HG03280 (cell line): ENCODE data around the gene TCOF1.
"Not testable (repeated sequence)": the region's sequence is repeated elsewhere in the genome, so short reads cannot be mapped to it uniquely, and the experiment has no call there.

Source experiments
- ATAC-seq: cut with Tn5 transposase; IDR thresholded peaks from one replicate; pipeline ENCODE4 v1.9.1; 2021; ENCODE audit warnings: mild to moderate bottlenecking, moderate library complexity; ENCODE audit not compliant: unreplicated experiment

The TCOF1 gene

DNA sequence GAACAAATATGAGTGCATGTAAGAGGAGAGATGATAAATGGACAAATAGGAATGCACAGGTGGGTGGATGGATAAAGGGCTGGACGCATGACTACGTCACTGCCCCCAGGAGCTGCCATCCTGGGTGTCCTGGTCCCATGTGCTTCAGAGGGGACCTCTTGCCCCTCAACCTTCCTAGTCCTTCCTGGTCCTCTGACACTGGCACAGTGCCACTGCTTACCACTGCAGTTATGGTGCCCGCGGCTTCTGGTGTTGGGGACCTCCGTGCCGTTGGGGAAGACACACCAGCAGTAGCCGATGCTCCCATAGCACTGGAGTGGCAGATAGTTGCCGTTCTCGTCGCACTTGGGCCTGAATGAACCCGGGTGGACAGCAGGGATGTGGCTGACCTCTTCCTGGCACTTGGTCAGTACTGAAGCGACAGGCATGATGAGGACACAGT is 45.4 kb downstream of the TCOF1 start:
- no peak for ATAC-seq

DNA sequence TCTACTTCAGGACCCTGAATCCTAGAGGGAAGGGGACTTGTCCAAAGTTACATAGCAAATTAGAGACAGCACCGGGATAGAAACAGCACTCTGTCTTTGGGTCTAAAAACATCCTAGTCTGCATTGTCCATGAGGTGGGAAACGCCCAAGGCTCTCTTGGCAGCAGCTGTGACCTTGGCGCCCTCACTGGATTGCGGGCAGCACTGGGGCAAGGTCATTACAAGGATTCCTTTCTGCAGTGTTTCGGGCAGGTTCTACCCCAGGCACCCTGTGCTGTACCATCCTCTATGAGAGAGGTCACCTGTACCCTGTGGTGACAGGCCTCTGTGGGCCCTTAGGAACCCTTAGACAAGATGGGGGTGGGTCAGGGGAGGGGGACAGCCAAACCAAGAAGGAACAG is 46.6 kb downstream of the TCOF1 start:
- ATAC-seq, result no peak

DNA sequence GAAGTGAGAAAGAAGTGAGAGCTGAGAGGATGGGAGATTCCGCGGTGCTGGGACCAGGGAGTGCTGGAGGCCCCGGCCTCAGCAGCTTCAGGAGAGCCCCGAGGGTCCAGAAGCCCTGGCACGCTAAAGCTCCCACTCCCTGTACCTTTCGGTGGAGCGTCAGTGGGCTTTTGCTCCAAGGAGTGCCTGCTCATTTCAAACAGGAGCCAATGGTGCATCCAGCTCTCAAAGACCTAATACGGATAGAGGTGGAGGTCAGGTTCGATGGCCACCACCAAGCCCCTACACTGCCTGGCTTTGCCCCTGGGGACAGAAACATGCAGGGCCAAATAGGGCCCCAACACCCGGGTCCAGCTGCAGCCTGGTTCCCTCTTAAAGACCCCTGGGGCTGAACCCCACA is 47.0 kb downstream of the TCOF1 start:
- no peak for ATAC-seq

DNA sequence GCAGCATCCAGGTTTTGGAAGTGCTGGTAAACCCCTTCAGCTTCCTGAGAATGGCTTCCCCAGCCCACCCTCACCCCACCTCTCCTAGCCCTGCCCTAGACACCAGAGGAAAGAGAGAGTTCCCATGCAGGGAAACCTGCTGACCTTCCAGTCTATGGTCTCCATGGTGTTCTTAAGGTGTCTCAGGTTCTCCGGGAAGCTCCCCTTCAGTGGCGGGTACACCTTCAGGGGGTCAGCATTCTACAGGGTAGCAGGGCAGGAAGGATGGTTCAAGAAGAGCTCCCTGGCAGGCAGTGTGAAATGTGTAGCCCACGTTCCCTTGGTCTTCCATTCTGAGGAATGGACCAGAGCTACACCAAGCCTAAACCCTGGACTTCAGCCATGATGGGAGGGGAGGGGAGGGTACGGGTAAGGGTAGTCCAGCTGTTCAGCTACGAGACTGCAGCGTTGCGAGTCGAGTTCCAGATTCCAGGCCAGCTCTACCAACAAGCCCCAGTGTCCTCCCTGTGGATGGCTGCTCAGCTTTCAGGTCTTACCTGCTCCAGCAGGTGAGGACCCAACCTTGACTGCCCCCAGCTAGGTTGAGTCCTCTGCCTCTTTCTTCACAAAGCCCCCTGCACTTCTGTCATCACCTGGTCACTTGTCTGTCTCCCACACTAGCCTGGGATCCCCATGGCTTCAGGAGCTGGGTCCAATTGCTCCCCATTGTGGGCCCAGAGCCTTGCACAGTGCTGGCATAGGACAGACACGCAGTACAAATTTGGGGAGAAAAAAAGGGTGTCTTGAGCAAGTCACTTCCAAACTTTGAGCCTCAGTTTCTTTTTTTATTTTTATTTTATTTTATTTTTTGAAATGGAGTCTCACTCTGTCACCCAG is 47.7 kb downstream of the TCOF1 start:
- no peak for ATAC-seq

DNA sequence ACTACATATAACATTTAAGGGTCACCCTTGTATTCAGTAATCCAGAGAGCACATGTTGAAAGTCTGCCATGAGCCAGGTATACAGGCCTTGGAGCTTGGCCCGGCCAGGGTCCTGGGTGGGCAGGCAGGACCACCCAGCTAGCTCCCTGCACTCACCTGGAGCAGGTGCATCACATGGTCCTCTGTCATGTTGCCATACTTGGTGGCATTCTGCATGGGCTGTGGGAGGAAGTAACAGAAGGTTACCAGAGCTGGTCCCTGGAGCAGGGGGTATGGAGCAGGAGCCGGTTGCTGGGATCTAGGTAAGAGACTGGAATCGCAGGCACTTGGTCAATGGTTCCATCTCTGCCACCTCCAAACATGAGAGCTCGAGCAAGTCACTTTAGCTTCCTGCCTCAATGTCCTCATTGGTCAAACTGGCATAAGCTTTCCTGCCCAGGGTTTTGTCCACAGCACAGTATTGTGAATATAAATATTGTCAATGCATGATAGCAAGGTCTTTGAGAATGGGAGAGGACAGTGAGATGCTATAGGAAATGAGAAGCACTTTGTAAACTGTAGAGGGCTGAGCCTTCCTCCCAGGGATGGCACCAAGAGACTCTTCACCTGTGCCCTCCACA is 48.7 kb downstream of the TCOF1 start:
- ATAC-seq, result no peak

DNA sequence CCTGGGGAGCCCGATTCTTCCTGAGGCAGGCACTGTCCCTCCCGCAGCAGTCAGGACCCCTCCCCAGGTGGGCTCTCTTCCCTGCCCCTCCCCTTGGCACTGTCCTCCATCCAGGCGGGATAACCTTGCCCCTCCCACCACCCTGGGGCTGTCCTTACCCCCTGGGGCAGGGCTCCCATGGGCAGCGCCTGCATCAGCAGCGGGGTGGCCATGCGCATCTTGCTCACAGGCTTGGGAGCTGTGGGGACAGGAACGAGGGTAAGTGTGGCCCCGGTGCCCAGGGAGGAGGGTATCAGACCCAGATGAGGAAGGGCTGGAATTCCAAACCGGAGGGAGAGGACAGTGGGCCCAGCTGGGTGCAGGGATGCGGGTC is 49.2 kb downstream of the TCOF1 start:
- no peak for ATAC-seq

DNA sequence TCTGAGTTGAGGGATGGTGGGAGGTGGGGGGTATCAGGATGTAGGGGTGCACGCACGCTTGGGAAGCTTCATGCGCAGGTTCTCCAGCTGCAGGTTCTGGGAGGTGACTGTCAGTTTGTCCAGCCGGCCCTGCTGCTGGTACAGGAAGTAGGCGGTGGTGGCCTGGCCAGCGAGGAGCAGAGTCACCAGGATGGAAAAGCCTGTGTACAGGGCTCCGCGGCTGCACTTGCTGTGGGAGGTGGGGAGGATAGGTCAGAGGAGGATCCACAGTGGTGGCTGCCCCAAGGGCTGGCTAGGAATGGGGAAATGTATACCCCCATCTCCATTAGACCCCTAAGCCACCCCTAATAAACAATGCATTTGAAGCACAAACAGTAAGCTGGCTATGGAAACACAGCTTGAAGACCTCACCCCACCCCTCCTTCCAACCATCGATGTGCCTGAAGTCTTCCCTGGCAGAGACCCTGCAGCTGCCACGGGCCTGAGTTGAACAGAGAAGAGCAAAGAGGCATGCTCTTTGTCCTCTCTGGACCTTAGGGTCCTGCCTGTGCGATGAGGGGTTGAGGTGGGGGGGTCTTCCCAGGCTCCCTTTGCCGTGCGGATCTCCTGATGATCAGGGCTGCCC is 49.7 kb downstream of the TCOF1 start:
- no peak for ATAC-seq

DNA sequence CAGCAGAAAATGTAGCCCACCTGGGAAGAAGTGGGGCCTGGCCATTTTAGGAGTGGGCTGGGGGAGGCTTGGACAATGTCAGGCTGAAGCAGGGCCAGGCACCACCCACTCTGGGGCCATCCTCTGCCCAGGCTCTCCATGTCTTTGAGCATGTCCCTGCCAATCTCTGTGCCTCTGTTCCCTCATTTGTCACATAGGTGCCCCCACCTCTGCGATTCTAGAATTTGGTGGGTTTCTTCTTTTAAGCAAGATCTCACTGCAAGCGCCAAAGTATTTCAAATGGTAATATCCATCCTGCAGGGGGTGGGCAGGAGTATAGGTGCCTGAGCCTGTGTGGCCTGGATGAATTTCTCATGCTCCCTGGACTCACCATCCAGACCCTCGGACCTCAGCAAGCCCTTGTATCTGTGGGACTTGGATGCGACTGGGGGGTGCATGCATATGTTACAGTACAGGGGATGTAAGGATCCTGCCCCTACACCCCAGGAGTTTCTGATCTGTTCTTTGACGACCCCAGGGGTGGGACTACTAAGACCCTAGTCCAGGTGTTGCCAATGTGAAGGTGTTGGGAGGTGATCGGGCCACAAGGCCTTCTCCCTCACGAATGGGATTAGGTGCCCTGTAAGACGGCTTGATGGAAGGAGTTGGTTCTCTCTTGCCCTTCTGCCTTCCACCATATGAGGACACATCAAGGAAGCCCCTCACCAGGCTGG is 50.9 kb downstream of the TCOF1 start:
- ATAC-seq, result no peak

DNA sequence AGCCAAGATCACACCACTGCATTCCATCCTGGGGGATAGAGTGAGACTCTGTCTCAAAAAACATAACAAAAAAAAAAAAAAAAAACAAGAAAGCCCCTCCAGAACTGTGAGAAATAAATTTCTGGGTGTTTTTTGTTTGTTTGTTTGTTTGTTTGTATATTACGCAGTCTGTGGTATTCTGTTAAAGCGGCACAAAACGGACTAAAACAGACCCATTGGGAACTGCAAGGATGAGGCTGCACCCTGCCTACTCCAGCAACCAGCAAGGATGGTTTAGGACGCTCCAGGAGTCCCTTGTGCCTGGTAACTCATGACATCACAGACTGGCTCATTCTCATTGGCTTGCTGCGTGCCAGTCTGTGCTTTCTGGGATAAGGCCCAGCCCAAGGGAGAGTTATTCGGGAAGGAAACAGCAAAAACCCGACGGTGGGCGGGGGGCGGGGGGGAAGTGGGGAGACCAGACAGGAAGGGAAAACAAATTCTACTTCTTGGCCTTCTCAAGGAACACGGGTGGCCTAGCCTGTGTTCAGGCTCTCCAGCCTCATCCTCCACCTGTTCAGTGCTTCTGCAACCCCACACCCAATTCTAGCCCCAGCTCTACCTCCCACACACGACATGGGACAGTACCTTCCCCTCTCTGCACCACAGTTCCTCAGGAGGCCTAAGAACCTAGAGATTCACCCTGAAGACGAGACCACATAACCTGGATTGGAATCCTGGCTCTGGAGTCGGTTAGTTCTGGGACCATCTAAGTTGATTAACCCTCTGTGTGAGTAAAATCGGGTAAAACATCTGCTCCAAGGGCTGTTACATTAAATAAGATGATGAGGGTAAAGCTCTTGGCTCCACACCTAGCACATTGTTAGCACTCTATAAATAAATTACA is 52.4 kb downstream of the TCOF1 start:
- peak; percentile 36 for ATAC-seq

DNA sequence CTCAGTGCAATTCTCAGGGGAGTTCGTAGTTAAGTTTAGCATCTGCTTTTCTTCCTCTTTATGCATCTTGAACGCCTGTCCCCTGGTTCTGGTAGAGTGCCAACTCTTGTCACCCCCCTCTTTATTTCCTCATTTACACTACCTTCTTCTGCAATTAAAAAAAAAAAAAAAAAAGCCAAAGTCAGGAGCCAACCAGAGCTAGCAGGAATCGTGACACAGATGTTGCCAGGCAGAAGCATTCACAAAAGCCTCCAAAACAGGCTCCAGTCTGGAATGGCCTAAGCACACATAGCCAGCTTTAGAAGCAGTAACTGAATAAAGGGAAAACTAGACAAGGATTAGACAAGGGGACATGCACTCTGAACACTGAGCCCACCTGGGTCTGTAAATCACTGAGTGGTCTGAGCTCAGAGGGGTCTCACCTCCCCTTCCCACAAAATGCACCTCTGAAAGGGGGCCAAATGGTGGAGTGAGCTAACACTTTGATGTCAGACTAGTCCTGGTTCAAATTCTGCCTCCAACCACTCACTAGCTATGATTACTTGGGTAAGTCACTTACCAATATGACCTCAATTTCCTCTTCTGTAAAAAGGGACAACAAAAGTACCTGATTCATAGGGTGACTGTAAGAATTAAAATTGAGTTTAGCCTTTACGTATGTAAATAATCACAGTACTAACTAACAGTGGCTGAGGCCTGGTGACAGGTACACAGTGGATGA is 53.2 kb downstream of the TCOF1 start:
- peak; percentile 23 for ATAC-seq

DNA sequence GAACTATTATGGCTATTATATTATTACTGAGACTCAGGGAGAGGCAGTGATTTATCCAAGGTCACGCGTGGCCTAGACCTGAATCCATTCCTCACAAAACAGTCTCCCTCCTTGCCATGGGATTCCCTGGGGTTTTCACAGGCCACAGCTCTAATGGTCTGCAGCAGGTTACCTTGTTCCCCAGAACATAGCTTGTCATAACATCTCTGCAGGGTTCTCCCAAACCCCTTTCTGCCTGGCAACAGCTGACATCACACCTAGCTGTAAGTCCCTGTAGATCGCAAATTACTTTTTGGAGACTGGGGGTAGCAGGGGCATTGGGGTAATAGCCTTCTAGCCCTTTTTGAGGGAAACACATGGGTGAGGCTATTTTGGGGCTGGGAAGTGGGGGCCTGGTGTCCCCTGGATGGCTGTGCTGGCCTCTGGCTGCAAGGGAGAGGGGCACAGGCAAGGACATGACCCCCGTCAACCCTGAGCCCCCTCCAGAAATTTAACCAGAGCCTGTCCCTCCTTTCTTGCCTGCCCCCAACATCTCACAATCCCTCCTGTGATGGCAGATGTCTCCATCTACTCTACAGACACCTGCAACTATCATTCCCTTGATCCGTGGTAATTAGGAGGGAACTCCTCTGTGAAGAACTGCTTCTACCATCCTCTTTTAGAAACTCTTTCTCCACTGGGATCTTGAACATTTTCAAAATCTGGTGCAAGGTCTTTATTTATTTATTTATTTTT is 53.9 kb downstream of the TCOF1 start:
- ATAC-seq, result peak; percentile 25

DNA sequence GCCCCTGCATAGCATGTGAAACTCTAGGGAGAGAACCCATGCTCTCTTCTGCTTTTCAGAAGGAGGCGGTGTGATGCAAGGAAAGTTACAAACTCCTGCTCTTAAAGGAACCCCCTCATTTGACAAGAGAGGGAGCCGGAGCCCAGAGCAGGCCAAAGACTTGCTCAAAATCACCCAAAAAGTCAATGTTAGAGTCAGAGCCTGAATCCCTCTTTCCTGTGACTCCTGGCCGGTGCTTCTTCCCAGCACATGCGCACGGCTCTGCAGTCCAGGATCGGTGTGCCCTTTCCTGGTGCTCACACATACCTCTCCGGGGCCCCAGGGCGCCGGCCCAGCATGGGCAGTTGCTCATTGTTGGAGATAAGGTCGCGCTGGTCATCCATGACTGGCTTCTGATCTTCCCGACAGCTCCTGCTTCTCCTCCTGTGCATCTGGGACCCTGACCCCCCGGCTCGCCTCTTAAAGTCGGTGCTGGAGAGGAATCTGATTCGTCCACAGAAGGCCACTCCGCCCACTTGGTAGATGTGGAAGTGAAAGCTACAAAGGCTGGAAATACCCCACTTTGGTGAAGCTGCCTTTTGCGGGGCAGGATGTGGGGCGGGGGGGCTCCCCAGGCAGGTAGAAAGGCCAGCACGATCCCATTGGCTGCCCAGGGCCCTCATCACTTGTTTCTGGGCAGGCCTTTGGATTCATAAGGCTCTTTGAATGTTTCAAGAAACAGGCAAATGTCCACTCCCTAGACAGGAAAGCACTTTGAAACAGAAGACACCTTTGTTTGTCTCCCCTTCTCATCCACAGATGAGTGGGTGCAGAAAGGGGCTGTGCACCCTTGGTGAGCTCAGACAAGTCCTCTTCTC is 55.0 kb downstream of the TCOF1 start, which contains the start of gene CD74:
TSS of gene CD74 (minus strand) at position 592 of the 857 bp plus-strand sequence. CDS start at position 431, 161 bp downstream.
- ATAC-seq, result peak; percentile 68

DNA sequence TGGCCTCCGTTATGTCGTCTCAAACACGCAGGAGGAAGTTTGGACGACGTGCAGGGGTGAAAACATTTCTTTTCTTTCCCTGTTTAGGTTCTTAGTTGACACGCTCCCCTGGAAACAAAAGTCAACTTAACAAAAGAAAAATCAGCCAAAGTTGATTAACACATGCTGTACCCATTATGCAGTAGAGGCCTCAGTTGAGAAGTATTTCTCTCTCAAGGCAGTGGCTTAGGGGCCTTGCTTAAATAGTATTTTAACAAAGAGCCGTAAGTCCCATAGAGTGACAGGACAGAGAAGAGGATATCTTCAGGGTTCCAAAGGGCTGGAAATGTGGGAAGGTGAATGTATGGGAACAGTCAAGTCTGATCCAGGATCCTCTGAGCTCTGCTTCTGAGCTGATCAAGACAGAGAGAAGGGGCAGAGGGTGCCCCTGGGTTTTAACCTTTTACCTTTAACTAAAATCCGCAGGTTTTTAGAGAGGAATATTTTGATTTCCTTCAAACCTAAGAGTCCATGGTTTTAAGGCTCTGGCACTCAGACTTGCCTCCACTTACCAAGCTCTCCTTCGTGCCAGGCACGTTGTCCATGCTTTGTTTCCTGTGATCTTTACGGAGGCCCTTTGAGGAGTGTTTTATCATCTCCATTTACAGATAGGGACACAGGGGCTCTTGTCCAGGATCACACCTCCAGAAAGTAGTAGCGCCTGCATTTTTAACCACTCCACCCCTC is 55.8 kb downstream of the TCOF1 start:
- no peak for ATAC-seq

DNA sequence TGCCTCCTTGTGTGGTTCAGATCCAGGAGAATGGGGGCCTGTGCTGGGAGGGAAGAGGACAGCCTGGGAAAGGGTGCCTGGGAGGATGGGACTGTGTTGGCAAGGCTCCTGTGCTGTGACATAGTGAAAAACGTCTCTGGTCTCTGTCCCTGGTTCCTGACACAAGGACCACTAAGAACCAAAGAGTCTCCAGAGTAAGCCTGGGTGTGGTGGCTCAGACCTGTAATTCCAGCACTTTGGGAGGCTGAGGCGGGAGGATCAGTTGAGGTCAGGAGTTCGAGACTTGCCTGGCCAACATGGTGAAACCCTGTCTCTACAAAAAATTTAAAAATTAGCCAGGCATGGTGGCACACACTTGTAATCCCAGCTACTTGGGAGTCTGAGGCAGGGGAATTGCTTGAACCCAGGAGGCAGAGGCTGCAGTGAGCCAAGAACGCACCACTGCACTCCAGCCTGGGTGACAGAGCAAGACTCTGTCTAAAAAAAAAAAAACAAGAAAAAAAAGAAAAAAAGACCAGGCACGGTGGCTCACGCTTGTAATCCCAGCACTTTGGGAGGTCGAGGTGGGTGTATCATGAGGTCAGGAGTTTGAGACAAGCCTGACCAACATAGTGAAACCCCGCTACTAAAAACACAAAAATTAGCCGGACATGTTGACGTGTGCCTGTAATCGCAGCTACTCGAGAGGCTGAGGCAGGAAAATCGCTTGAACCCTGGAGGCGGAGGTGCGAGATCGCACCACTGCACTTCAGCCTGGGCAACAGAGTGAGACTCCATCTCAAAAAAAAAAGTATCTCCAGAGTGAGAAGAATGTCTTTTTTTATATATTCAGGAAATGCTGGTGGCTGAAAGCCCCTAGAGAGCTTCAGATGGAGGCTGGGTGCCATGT is 56.6 kb downstream of the TCOF1 start:
- ATAC-seq, result not testable (repeated sequence)

DNA sequence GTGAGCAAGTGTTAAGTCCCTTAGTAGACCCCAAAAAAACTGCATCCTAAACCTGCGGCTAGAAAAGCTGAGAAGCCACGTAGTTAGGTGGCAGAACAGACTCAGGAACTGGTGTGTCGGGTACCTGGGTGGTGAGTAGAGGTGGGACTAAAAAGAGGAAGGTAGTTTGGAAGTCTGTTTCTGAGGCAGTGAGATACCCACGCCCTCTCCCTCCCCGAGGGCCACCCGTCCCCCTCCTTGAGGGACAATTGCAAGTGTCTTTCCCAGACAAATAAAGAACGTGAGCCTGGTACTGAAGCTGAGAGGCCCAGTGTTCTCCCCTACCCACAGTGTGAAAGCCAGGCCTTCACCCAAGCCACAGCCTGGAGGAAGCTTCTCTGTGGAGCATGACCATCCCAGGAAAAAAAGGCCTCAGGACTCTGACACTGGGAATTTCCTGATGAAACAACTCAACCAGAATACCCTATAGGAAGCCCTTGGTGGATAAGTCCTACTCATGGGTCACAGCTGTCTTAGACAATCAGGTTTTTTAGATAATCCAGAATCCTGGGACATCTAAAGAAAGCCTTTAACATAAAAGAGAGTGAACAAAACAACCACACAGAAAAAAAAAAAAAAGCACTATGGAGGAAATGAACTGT is 62.3 kb downstream of the TCOF1 start:
- no peak for ATAC-seq

DNA sequence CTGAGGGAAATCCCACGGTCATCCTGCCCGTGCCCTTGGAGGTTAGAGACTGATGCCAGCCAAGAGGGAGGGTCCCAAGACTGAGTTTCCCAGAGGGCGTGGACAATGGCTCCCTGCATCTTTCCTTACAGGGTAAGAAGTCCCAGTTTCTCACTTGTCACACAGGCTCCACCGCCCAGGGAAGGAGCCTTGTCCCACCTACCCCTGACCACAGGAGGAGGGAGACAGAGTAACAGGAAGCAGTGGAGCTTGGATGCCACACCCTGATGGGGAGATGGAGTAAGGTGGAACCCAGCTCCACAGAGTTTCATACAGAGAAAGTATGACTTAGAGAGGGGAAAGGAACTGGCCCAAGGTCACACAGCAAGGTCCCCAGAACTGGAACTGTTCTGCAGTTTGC is 64.6 kb downstream of the TCOF1 start:
- no peak for ATAC-seq
